ENCODE data around the gene CABLES2.

DNA sequence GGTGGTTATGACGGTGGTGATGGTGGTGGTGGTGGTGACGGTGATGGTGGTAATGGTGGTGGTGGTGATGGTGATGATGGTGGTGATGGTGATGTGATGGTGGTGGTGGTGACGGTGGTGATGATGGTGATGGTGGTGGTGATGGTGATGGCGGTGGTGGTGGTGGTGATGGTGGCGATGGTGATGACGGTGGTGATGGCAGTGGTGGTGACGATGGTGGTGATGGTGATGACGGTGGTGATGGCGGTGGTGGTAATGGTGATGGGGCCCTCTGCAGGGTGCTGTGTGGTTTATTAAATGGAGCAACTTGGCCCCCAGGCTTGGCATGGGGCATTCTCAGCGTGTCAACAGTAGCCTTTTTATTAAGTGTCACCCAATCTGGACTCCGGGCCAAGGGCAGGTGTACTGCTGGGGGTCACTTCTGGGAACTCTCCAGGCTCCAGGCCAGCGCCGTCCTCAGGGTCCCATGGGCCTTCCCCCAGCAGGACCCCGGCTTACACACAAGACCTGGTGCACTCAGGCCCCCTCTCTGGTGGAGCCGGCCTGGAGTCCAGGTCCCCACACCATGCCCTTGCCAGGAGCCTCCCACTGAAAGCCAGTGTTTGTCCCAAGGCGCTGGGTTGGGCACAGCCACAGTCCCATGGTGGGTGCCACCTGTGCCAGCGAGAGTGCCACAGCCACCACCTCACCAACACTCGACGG is 8.8 kb downstream of the CABLES2 start:
- TF ChIP-seq, protein P1, sequence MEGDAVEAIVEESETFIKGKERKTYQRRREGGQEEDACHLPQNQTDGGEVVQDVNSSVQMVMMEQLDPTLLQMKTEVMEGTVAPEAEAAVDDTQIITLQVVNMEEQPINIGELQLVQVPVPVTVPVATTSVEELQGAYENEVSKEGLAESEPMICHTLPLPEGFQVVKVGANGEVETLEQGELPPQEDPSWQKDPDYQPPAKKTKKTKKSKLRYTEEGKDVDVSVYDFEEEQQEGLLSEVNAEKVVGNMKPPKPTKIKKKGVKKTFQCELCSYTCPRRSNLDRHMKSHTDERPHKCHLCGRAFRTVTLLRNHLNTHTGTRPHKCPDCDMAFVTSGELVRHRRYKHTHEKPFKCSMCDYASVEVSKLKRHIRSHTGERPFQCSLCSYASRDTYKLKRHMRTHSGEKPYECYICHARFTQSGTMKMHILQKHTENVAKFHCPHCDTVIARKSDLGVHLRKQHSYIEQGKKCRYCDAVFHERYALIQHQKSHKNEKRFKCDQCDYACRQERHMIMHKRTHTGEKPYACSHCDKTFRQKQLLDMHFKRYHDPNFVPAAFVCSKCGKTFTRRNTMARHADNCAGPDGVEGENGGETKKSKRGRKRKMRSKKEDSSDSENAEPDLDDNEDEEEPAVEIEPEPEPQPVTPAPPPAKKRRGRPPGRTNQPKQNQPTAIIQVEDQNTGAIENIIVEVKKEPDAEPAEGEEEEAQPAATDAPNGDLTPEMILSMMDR (conservative IDR thresholded peaks at IDR 0.05; ENCODE audit: low read length): no peak
- no peak for TF ChIP-seq EZH2phosphoT487 (IDR thresholded peaks at IDR 0.05; ENCODE audit: borderline replicate concordance, low read depth, low read length)

All from OCI-LY7 (cell line).